ENCODE measurements around the gene TRIO. TPM values are rescaled to one million over a fixed set of nuclear protein-coding genes. Genes with fewer than 3 reads are reported as not detected.

The TRIO gene
- total RNA-seq, 1 donor: 410 TPM

DNA sequence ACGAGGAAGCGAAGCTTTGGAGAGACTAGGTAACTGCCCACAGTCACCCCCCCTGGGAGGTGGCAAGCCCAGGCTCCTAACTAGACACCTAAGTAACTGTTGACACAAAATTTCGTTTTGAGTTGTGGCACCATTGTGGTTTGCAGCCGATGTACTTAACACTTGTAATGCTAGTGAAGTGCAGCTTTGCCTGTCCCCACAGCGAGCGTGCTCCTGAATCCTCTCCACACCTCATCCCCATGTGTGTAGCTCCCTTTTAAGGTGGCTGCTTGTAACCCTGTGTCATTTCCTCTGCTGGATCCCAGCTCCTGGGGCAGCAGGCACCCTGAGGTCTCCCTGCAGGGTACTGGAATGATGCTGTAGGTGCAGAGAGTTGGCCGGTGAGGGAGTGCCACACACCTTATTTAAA lies 114.9 kb downstream of the TRIO start:
- no peak overlapping the region for H3K4me3 ChIP-seq (ENCODE audit: low read depth, low read length)
- DNase-seq (ENCODE audit: low read depth): no peak
- TF ChIP-seq, protein P1, sequence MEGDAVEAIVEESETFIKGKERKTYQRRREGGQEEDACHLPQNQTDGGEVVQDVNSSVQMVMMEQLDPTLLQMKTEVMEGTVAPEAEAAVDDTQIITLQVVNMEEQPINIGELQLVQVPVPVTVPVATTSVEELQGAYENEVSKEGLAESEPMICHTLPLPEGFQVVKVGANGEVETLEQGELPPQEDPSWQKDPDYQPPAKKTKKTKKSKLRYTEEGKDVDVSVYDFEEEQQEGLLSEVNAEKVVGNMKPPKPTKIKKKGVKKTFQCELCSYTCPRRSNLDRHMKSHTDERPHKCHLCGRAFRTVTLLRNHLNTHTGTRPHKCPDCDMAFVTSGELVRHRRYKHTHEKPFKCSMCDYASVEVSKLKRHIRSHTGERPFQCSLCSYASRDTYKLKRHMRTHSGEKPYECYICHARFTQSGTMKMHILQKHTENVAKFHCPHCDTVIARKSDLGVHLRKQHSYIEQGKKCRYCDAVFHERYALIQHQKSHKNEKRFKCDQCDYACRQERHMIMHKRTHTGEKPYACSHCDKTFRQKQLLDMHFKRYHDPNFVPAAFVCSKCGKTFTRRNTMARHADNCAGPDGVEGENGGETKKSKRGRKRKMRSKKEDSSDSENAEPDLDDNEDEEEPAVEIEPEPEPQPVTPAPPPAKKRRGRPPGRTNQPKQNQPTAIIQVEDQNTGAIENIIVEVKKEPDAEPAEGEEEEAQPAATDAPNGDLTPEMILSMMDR (IDR thresholded peaks at IDR 0.05; ENCODE audit: insufficient read depth, low read depth, low read length): no peak

DNA sequence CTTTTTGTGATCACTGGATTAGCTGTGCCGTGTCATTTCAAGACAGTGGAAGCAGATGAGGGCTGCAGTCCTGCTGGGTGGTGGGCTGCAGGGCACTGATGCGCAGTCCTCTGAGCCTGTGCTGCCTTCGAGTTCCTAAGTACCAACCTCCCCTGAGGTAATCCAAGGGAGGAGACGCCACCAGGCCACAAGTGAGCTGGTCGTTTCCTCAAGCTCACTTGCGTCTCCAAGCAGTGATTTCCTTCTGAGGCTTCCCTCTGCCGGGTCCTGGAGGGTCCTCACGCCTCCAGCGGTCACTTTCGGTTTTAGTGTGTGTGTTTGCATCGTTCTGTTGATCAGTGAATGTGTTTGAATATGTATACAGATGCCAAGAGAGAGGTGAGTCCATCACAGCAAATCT lies 115.7 kb downstream of the TRIO start:
- peak; percentile 56 for DNase-seq (ENCODE audit: low read depth)
- H3K4me3 ChIP-seq (ENCODE audit: low read depth, low read length): peak overlapping the region; percentile 17
- TF ChIP-seq, protein P1 (IDR thresholded peaks at IDR 0.05; ENCODE audit: insufficient read depth, low read depth, low read length): peak; percentile 27

DNA sequence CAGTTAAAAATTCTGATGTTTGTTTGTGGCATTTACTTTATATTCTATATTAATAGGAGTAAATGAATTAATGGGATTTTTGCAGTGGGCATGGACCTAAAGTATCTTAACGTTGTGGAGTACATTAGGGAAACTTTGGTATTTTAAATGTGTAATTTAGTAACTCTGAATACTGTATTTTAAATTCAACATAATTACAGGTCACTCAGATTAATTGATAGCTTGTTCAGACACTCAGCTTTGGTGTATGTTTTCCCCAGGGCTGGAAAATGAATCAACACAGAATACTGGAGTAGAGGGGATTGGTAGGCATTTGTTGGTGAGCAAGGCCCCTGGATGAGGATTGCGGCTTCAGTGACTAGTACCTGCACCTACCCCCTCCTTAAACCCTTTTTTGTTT lies 117.5 kb downstream of the TRIO start:
- TF ChIP-seq, protein P1 (IDR thresholded peaks at IDR 0.05; ENCODE audit: insufficient read depth, low read depth, low read length): no peak
- H3K4me3 ChIP-seq (ENCODE audit: low read depth, low read length): no peak overlapping the region

DNA sequence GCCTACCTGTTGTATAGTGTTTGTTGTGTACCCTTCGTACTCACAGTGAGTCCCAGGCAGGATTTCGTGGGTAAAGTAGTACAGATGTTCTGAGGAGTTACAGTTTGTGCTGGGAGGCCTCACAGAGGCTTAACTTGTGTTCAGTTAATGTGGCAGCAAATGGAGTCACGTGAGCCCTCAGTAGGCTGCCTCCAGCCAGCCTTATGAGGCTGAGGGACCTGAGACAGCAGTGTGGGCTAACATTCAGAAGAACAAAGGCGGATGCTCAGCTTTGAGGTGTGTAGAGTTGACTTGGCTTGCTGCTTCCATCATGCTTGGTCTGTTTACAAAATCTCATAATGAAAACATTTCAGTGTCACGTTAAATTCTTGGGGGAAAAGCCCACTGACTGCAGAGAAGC lies 118.1 kb downstream of the TRIO start:
- peak; percentile 44 for DNase-seq (ENCODE audit: low read depth)
- no peak overlapping the region for H3K4me3 ChIP-seq (ENCODE audit: low read depth, low read length)
- TF ChIP-seq, protein P1 (IDR thresholded peaks at IDR 0.05; ENCODE audit: insufficient read depth, low read depth, low read length): no peak

More for the DNA sequence above, 117.5 kb downstream of the TRIO start:
- no peak for DNase-seq (ENCODE audit: low read depth)

DNA sequence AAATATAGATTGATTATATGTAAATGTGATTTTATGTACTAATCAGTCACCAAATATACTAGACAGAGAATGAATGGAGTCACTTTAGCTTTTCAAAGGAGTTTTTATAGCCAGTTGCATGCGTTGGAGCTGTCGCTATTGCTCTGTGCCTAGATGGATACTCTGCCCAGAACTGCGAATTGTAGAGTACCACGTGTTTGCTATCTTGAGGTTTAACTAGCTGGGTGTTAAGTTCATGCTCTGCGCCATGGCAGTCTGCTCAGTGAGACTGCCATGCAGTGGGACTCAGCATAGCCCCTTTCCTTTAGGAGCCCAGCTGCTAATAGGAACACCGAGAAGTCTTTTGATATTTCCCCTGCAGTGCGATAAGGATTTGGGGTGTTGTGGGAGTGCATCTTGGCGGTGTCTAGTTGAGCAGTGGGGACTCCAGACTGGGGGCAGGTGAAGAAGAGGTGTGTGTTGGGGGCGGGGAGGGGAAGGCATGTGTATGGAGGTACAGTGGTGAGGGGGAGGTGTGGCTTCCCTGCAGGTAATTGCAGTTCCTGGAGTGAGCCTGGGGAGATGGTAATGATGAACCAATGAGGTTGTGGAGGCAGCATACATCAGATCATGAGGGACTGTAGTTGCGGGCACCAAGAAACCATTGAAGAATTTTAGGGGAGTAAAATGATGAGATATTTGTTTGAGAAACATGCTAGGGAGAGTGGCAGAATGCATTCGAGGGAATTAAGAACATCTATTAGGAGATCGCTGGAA lies 118.9 kb downstream of the TRIO start:
- TF ChIP-seq, protein P1 (IDR thresholded peaks at IDR 0.05; ENCODE audit: insufficient read depth, low read depth, low read length): no peak

DNA sequence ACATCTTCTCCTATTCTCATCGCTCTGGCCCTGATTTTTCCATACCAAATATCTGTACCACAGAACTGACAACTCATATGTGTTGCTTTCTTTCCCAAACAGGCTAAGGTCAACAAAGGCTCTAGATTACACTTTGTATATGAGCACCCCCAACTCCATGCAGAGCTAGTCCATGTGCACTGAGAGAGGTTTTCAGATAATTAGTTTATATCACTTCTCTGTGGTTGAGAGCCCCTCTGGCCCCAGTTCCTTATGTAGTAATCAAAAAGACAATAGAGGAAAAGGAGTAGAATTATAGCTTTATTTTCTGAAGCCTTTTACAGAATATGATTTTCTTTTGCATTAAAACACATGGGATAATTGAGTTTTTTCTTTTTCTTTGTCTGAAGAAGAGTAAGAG lies 120.0 kb downstream of the TRIO start:
- no peak for DNase-seq (ENCODE audit: low read depth)
- TF ChIP-seq, protein P1 (IDR thresholded peaks at IDR 0.05; ENCODE audit: insufficient read depth, low read depth, low read length): no peak
- no peak overlapping the region for H3K4me3 ChIP-seq (ENCODE audit: low read depth, low read length)

More for the DNA sequence above, 118.9 kb downstream of the TRIO start:
- DNase-seq (ENCODE audit: low read depth): no peak
- no peak overlapping the region for H3K4me3 ChIP-seq (ENCODE audit: low read depth, low read length)

DNA sequence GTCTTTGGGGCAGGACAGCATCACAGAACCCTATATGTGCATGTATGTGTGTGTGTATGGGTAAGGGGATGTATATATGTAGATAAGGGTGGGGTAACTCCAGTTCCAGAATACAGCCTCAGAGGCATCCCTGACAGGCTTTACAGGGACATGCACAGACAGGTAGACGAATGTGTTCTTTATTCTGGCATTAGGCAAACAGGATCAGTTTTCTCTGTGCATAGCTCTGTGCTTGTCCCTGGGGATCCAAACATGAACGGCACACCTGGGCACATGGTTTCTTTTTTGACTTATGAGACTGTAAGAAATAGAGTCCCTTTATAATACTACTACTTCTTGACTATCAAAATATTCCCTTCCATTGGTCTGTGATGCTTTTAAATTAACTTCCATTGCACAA lies 120.6 kb downstream of the TRIO start:
- no peak overlapping the region for H3K4me3 ChIP-seq (ENCODE audit: low read depth, low read length)
- TF ChIP-seq, protein P1 (IDR thresholded peaks at IDR 0.05; ENCODE audit: insufficient read depth, low read depth, low read length): no peak
- no peak for DNase-seq (ENCODE audit: low read depth)
